H9 (cell line): ENCODE results near the gene WNT4. TPM values are rescaled to one million over a fixed set of nuclear protein-coding genes. Genes with fewer than 3 reads are reported as not detected.

ENCODE experiments used
- DNase-seq: peaks from one replicate; pipeline ENCODE4 v3.0.0-alpha.2; 2017
- H2AFZ ChIP-seq: one replicate; pipeline ENCODE4 v1.6.1; 2013; ENCODE audit warnings: mild to moderate bottlenecking, low read length, control low read depth, moderate library complexity
- H2AK5ac ChIP-seq: 2 replicates; pipeline ENCODE4 v1.6.1; 2013; ENCODE audit warnings: low read length, control low read depth, mixed read lengths; ENCODE audit not compliant: insufficient read length
- H2BK120ac ChIP-seq: one replicate; pipeline ENCODE4 v1.6.1; 2013; ENCODE audit warnings: low read depth, mild to moderate bottlenecking, low read length, control low read depth, inconsistent platforms; ENCODE audit not compliant: poor library complexity, severe bottlenecking
- H2BK12ac ChIP-seq: 2 replicates; pipeline ENCODE4 v1.6.1; 2013; ENCODE audit warnings: low read length, control low read depth, mixed read lengths, low read depth; ENCODE audit not compliant: insufficient read length
- H2BK15ac ChIP-seq: 2 replicates; pipeline ENCODE4 v1.6.1; 2013; ENCODE audit warnings: low read depth, low read length, control low read depth
- H2BK20ac ChIP-seq: one replicate; pipeline ENCODE4 v1.6.1; 2013; ENCODE audit warnings: low read depth, mild to moderate bottlenecking, low read length, control low read depth, inconsistent platforms; ENCODE audit not compliant: poor library complexity, severe bottlenecking
- H2BK5ac ChIP-seq: 2 replicates; pipeline ENCODE4 v1.6.1; 2013; ENCODE audit warnings: low read length, control low read depth, mixed read lengths; ENCODE audit not compliant: insufficient read length
- H3K14ac ChIP-seq: 2 replicates; pipeline ENCODE4 v1.6.1; 2013; ENCODE audit warnings: low read length, control low read depth; ENCODE audit not compliant: insufficient read depth
- H3K18ac ChIP-seq: 2 replicates; pipeline ENCODE4 v1.6.1; 2013; ENCODE audit warnings: low read depth, mild to moderate bottlenecking, mixed read lengths, low read length, control low read depth; ENCODE audit not compliant: insufficient read length
- H3K23ac ChIP-seq: 2 replicates; pipeline ENCODE4 v1.6.1; 2013; ENCODE audit warnings: low read length, control low read depth, mixed read lengths, low read depth; ENCODE audit not compliant: insufficient read length
- H3K23me2 ChIP-seq: 2 replicates; pipeline ENCODE4 v1.6.1; 2013; ENCODE audit warnings: low read depth, mild to moderate bottlenecking, mixed read lengths, low read length, control low read depth; ENCODE audit not compliant: insufficient read length, poor library complexity, severe bottlenecking
- H3K27ac ChIP-seq: 2 replicates; pipeline ENCODE4 v1.5.1; 2013; ENCODE audit warnings: low read length, control low read depth, mixed read lengths, low read depth; ENCODE audit not compliant: insufficient read length
- H3K27me3 ChIP-seq: 2 replicates; pipeline ENCODE4 v1.6.1; 2013; ENCODE audit warnings: low read length, control low read depth, inconsistent platforms; ENCODE audit not compliant: insufficient read depth
- H3K4ac ChIP-seq: 2 replicates; pipeline ENCODE4 v1.6.1; 2013; ENCODE audit warnings: low read depth, mild to moderate bottlenecking, control low read depth, inconsistent platforms, low read length, moderate library complexity
- H3K4me1 ChIP-seq: 2 replicates; pipeline ENCODE4 v1.6.1; 2013; ENCODE audit warnings: low read length, control low read depth, inconsistent platforms; ENCODE audit not compliant: insufficient read depth
- H3K4me2 ChIP-seq: 2 replicates; pipeline ENCODE4 v1.6.1; 2013; ENCODE audit warnings: low read length, control low read depth, mixed read lengths; ENCODE audit not compliant: insufficient read length, insufficient read depth
- H3K56ac ChIP-seq: 2 replicates; pipeline ENCODE4 v1.6.1; 2013; ENCODE audit warnings: low read depth, mild to moderate bottlenecking, mixed read lengths, low read length, control low read depth; ENCODE audit not compliant: insufficient read length
- H3K79me1 ChIP-seq: 2 replicates; pipeline ENCODE4 v1.6.1; 2013; ENCODE audit warnings: low read depth, mild to moderate bottlenecking, moderate library complexity, low read length, control low read depth, inconsistent platforms; ENCODE audit not compliant: insufficient read depth, poor library complexity, severe bottlenecking
- H3K79me2 ChIP-seq: 2 replicates; pipeline ENCODE4 v1.6.1; 2013; ENCODE audit warnings: low read length, control low read depth, inconsistent platforms; ENCODE audit not compliant: insufficient read depth
- H3K9ac ChIP-seq: 2 replicates; pipeline ENCODE4 v1.6.1; 2013; ENCODE audit warnings: low read length, control low read depth, mixed read lengths; ENCODE audit not compliant: insufficient read length; ENCODE audit errors: extremely low read depth
- H3K9me3 ChIP-seq: one replicate; pipeline ENCODE4 v1.6.1; 2013; ENCODE audit warnings: low read depth, low read length, inconsistent platforms; ENCODE audit not compliant: control insufficient read depth
- H3T11ph ChIP-seq: one replicate; pipeline ENCODE4 v1.6.1; 2013; ENCODE audit warnings: mild to moderate bottlenecking, low read length, control low read depth, inconsistent platforms
- H4K20me1 ChIP-seq: one replicate; pipeline ENCODE4 v1.6.1; 2013; ENCODE audit not compliant: control insufficient read depth, insufficient read length, insufficient read depth
- H4K5ac ChIP-seq: 2 replicates; pipeline ENCODE4 v1.6.1; 2013; ENCODE audit warnings: low read depth, mild to moderate bottlenecking, mixed read lengths, low read length, control low read depth; ENCODE audit not compliant: insufficient read length
- H4K8ac ChIP-seq: replicated peaks from 2 replicates; pipeline ENCODE4 v1.6.1; 2013; ENCODE audit warnings: low read length, control low read depth, mixed read lengths, low read depth; ENCODE audit not compliant: insufficient read length
- H4K91ac ChIP-seq: 2 replicates; pipeline ENCODE4 v1.6.1; 2013; ENCODE audit warnings: low read depth, mild to moderate bottlenecking, moderate library complexity, mixed read lengths, low read length, control low read depth; ENCODE audit not compliant: insufficient read length
- H3K27ac Mint-ChIP-seq, 3 experiments: 2 replicates in 2 of 3; 3 replicates in 1 of 3; pipeline ENCODE4 v1.8.0; 2020 to 2021; ENCODE audit warnings: mixed read lengths in 3 of 3, mild to moderate bottlenecking in 1 of 3, moderate library complexity in 1 of 3
- H3K27me3 Mint-ChIP-seq: 2 replicates; pipeline ENCODE4 v1.8.0; 2021; ENCODE audit warnings: low read depth, mild to moderate bottlenecking, moderate library complexity, mixed read lengths
- H3K36me3 Mint-ChIP-seq, 3 experiments: 2 replicates in 2 of 3; 3 replicates in 1 of 3; pipeline ENCODE4 v1.8.0; 2020 to 2021; ENCODE audit warnings: low read depth in 3 of 3, mixed read lengths in 3 of 3; ENCODE audit not compliant: insufficient read depth in 1 of 3
- H3K4me1 Mint-ChIP-seq, 2 experiments: 2 replicates each; pipeline ENCODE4 v1.8.0; 2020; ENCODE audit warnings: mixed read lengths in 2 of 2
- H3K4me3 Mint-ChIP-seq, 2 experiments: 2 replicates in 1 of 2; 3 replicates in 1 of 2; pipeline ENCODE4 v1.8.0; 2020 to 2021; ENCODE audit warnings: mild to moderate bottlenecking in 2 of 2, mixed read lengths in 2 of 2, moderate library complexity in 1 of 2
- H3K9me3 Mint-ChIP-seq, 2 experiments: 2 replicates in 1 of 2; 3 replicates in 1 of 2; pipeline ENCODE4 v1.8.0; 2020; ENCODE audit warnings: mild to moderate bottlenecking in 2 of 2, mixed read lengths in 2 of 2, moderate library complexity in 1 of 2
- WGBS: extraction: QIAGEN DNeasy Blood & Tissue Kit; methylation state at CpG from one replicate; pipeline ENCODE4 v1.1.7; 2013; ENCODE audit warnings: missing lambda C conversion rate, low lambda C conversion rate, mixed read lengths; ENCODE audit not compliant: insufficient read length; ENCODE audit errors: extremely low coverage; 5-methylcytosine and 5-hydroxymethylcytosine counted together
- total RNA-seq: library from RNA; stranded (reverse); gene quantifications from 2 replicates; pipeline ENCODE4 v1.2.1, GENCODE V29; 2021
- TF ChIP-seq, protein P1 (sequence below): fragments of 200-600 bp; sonication (generic); conservative IDR thresholded peaks from 3 replicates; pipeline ENCODE4 v1.8.0; 2021; ENCODE audit warnings: antibody characterized with exemption, mild to moderate bottlenecking

Gene WNT4
- total RNA-seq, 1 experiment from 2014 or later, result 1.4 TPM

GRCh38 chr1:22190731-22191130, 47.8 kb upstream of the WNT4 start:
- Histone ChIP-seq H3K79me2 (no peaks in the 10 kb centered on the region), H4K5ac (no peak overlapping the region), H4K91ac (no peak overlapping the region), H3K79me1 (no peaks in the 10 kb centered on the region), H3K4me2 (no peak overlapping the region), H2BK20ac (no peak overlapping the region), H2AK5ac (no peak overlapping the region), H3K56ac (no peak overlapping the region), H3K23me2 (no peaks in the 10 kb centered on the region), H3K4me1 (no peaks in the 10 kb centered on the region), H3K23ac (no peak overlapping the region), H4K8ac (no peak overlapping the region), H4K20me1 (no peaks in the 10 kb centered on the region), H2AFZ (no peak overlapping the region), H3K4ac (no peak overlapping the region), H3K18ac (no peak overlapping the region), H2BK120ac (no peak overlapping the region), H2BK12ac (no peak overlapping the region), H3K9me3 (no peaks in the 10 kb centered on the region), H2BK5ac (no peak overlapping the region), H3K14ac (no peak overlapping the region), H3K27me3 (no peaks in the 10 kb centered on the region), H3K9ac (no peak overlapping the region), H2BK15ac (no peak overlapping the region), H3T11ph (no peak overlapping the region), H3K27ac (no peak overlapping the region)
- TF ChIP-seq, protein P1, sequence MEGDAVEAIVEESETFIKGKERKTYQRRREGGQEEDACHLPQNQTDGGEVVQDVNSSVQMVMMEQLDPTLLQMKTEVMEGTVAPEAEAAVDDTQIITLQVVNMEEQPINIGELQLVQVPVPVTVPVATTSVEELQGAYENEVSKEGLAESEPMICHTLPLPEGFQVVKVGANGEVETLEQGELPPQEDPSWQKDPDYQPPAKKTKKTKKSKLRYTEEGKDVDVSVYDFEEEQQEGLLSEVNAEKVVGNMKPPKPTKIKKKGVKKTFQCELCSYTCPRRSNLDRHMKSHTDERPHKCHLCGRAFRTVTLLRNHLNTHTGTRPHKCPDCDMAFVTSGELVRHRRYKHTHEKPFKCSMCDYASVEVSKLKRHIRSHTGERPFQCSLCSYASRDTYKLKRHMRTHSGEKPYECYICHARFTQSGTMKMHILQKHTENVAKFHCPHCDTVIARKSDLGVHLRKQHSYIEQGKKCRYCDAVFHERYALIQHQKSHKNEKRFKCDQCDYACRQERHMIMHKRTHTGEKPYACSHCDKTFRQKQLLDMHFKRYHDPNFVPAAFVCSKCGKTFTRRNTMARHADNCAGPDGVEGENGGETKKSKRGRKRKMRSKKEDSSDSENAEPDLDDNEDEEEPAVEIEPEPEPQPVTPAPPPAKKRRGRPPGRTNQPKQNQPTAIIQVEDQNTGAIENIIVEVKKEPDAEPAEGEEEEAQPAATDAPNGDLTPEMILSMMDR, result no peak
- no peak overlapping the region for H3K27ac Mint-ChIP-seq
- no peaks in the 10 kb centered on the region for H3K36me3 Mint-ChIP-seq
- WGBS, result no CpG with 5 or more reads among the region's 3 CpGs
- peaks cover 6% of the 10 kb centered on the region for H3K27me3 Mint-ChIP-seq
- H3K4me3 Mint-ChIP-seq, result no peak overlapping the region
- peaks cover 0 to 4% of the 10 kb centered on the region in 2 experiments; a peak in 2 of 4 replicates for H3K4me1 Mint-ChIP-seq
- DNase-seq, result no peak
- no peaks in the 10 kb centered on the region; a peak in 1 of 5 replicates for H3K9me3 Mint-ChIP-seq
